Type B pancreatic cell (in vitro differentiated cells): ENCODE measurements around the gene OGDH. TPM values are rescaled to one million over a fixed set of nuclear protein-coding genes. Genes with fewer than 3 reads are reported as not detected.

ENCODE experiments used
- DNase-seq: peaks from one replicate; pipeline ENCODE4 v3.0.0; 2021; ENCODE audit warnings: mixed read lengths; ENCODE audit not compliant: unreplicated experiment; ENCODE audit errors: extremely low spot score
- H3K27ac Mint-ChIP-seq: 2 replicates; pipeline ENCODE4 v1.8.0; 2021; ENCODE audit warnings: mild to moderate bottlenecking, mixed read lengths
- H3K27me3 Mint-ChIP-seq: 2 replicates; pipeline ENCODE4 v1.8.0; 2021; ENCODE audit warnings: mixed read lengths
- H3K36me3 Mint-ChIP-seq: 2 replicates; pipeline ENCODE4 v1.8.0; 2021; ENCODE audit warnings: mixed read lengths
- H3K4me1 Mint-ChIP-seq: one replicate; pipeline ENCODE4 v1.8.0; 2021; ENCODE audit warnings: mixed read lengths; ENCODE audit not compliant: unreplicated experiment
- H3K4me3 Mint-ChIP-seq: 2 replicates; pipeline ENCODE4 v1.8.0; 2021; ENCODE audit warnings: mild to moderate bottlenecking, mixed read lengths
- H3K9me3 Mint-ChIP-seq: 2 replicates; pipeline ENCODE4 v1.8.0; 2021; ENCODE audit warnings: mixed read lengths
- CTCF ChIP-seq: fragments of 200-600 bp; sonication (generic); conservative IDR thresholded peaks from 2 replicates; pipeline ENCODE4 v1.5.0; 2021; ENCODE audit warnings: antibody characterized with exemption, mild to moderate bottlenecking
- total RNA-seq: library from RNA; stranded (reverse); gene quantifications from 2 replicates; pipeline ENCODE4 v1.2.1, GENCODE V29; 2021; ENCODE audit warnings: low replicate concordance

Gene OGDH
- total RNA-seq, 1 donor from 2014 or later, result 92.8 TPM

- H3K27me3 Mint-ChIP-seq, result no peaks in the 10 kb centered on the region
- H3K9me3 Mint-ChIP-seq, result no peaks in the 10 kb centered on the region
- DNase-seq, result no peak
- no peak overlapping the region for H3K4me3 Mint-ChIP-seq
- H3K36me3 Mint-ChIP-seq, result peaks cover 11% of the 10 kb centered on the region
- H3K4me1 Mint-ChIP-seq, result peaks cover 35% of the 10 kb centered on the region
- TF ChIP-seq CTCF, result no peak
- H3K27ac Mint-ChIP-seq, result peak overlapping the region; percentile 68
Measured at GRCh38 chr7:44630792-44631457, 24.5 kb downstream of the OGDH start.

DNA sequence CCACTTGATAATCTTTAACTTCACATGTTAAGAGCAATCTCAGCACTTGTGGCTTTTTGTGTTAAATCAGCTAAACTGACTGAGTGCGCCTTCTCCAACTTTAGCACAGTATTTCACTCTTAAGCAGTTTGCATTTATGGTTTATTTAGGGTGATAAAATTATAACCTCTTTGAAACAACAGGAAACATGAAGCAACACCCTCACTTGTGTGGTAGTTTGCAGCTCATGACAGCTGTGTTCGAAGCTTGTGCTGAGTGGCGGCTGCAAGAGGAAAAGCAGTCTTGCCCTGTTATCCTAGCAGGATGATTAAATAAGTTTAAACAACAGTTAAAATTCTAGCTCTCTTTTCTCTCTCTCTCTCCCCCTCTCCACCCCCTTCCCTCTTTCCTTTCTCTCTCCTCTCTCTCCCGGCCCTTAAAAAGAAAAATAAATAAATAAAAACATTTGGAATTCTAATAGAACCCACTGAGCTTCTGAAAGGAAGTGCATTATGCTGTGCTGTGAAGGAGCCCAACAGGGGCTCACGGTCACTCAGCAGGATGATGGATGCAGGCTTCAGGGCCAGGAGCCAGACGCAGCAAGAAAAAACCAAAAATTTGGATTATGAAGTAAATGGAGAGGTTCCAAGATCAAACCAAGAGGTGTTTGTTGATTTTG, 25.2 kb downstream of the OGDH start:
- Mint-ChIP-seq H3K9me3 (no peaks in the 10 kb centered on the region), H3K36me3 (peaks cover 11% of the 10 kb centered on the region)
- TF ChIP-seq CTCF, result no peak

GRCh38 chr7:44632196-44632595, 25.8 kb downstream of the OGDH start:
- H3K27me3 Mint-ChIP-seq, result no peaks in the 10 kb centered on the region
- DNase-seq, result no peak
- TF ChIP-seq CTCF, result no peak
- no peaks in the 10 kb centered on the region for H3K9me3 Mint-ChIP-seq
- no peak overlapping the region for H3K4me3 Mint-ChIP-seq
- H3K27ac Mint-ChIP-seq, result peak overlapping the region; percentile 72
- peaks cover 35% of the 10 kb centered on the region for H3K4me1 Mint-ChIP-seq
- peaks cover 11% of the 10 kb centered on the region for H3K36me3 Mint-ChIP-seq

More for the DNA sequence above, 25.2 kb downstream of the OGDH start:
- H3K4me3 Mint-ChIP-seq, result no peak overlapping the region
- peak overlapping the region; percentile 72 for H3K27ac Mint-ChIP-seq
- DNase-seq, result no peak
- peaks cover 35% of the 10 kb centered on the region for H3K4me1 Mint-ChIP-seq
- no peaks in the 10 kb centered on the region for H3K27me3 Mint-ChIP-seq

- no peaks in the 10 kb centered on the region for H3K27me3 Mint-ChIP-seq
- peak overlapping the region; percentile 83 for H3K27ac Mint-ChIP-seq
- no peak for TF ChIP-seq CTCF
- H3K36me3 Mint-ChIP-seq, result peaks cover 17% of the 10 kb centered on the region
- no peak overlapping the region for H3K4me3 Mint-ChIP-seq
- no peak for DNase-seq
- H3K9me3 Mint-ChIP-seq, result no peaks in the 10 kb centered on the region
- H3K4me1 Mint-ChIP-seq, result peaks cover 42% of the 10 kb centered on the region
Measured at GRCh38 chr7:44633254-44634186, 27.1 kb downstream of the OGDH start.

GRCh38 chr7:44634187-44634838, 27.9 kb downstream of the OGDH start:
- Mint-ChIP-seq H3K9me3 (no peaks in the 10 kb centered on the region), H3K4me1 (peaks cover 50% of the 10 kb centered on the region), H3K36me3 (peaks cover 18% of the 10 kb centered on the region), H3K27ac (peak overlapping the region; percentile 83), H3K27me3 (no peaks in the 10 kb centered on the region), H3K4me3 (no peak overlapping the region)
- no peak for DNase-seq
- no peak for TF ChIP-seq CTCF
